K562 (cell line): Measurements from ENCODE around the gene MOSPD3. TPM values are rescaled to one million over a fixed set of nuclear protein-coding genes. Genes with fewer than 3 reads are reported as not detected.
A peak's percentile ranks its signal among the peaks of the same experiment; 100 is the strongest.

Experiments
- ATF3 ChIP-seq, 2 experiments: fragments of 450-650 bp in 1 of 2; sonication (generic) in 1 of 2; formaldehyde crosslinking in 1 of 2; IDR thresholded peaks in 1 of 2; conservative IDR thresholded peaks in 1 of 2; 2 replicates each; pipeline versions ENCODE4 v1.6.1 to v1.8.1; 2016 to 2023; ENCODE audit warnings: mild to moderate bottlenecking in 2 of 2, moderate library complexity in 2 of 2, inconsistent platforms in 1 of 2, missing genetic modification reagents in 1 of 2
- CC2D1A ChIP-seq: fragments of 450-650 bp; IDR thresholded peaks from 2 replicates; pipeline ENCODE4 v1.6.1; 2017; ENCODE audit warnings: mild to moderate bottlenecking
- E2F3 ChIP-seq: fragments of 250-450 bp; sonication (Bioruptor Pico); IDR thresholded peaks from 2 replicates; pipeline ENCODE4 v1.4.0; 2020; ENCODE audit warnings: mild to moderate bottlenecking
- FOSL1 ChIP-seq: fragments of 200-800 bp; sonication (Bioruptor generic); conservative IDR thresholded peaks from 2 replicates; pipeline ENCODE4 v1.6.1; 2016; ENCODE audit warnings: missing genetic modification characterization, missing compliant biosample characterization
- HDAC3 ChIP-seq: fragments of 450-650 bp; IDR thresholded peaks from 2 replicates; pipeline ENCODE4 v1.6.1; 2018; ENCODE audit warnings: borderline replicate concordance, mild to moderate bottlenecking, moderate library complexity; ENCODE audit not compliant: partially characterized antibody
- MYNN ChIP-seq, 2 experiments: sonication (generic); formaldehyde crosslinking in 1 of 2; IDR thresholded peaks; 2 replicates each; pipeline versions ENCODE4 v1.5.0 to v1.6.1; 2016 to 2020; ENCODE audit warnings: antibody characterized with exemption in 1 of 2, missing genetic modification reagents in 1 of 2
- PHB2 ChIP-seq: fragments of 450-650 bp; IDR thresholded peaks from 2 replicates; pipeline ENCODE4 v1.6.1; 2017; ENCODE audit warnings: low read depth
- SPI1 ChIP-seq: IDR thresholded peaks from 2 replicates; pipeline ENCODE4 v1.6.1; 2011; ENCODE audit warnings: low read depth, low read length, control low read depth, borderline replicate concordance
- SRSF3 ChIP-seq: fragments of 200-400 bp; formaldehyde crosslinking; IDR thresholded peaks from 2 replicates; pipeline ENCODE4 v1.6.1; 2016; ENCODE audit warnings: mild to moderate bottlenecking, low read length, moderate library complexity; ENCODE audit not compliant: insufficient read depth
- ZNF277 ChIP-seq: fragments of 250-450 bp; sonication (Bioruptor Pico); IDR thresholded peaks from 2 replicates; pipeline ENCODE4 v1.8.0; 2022; ENCODE audit warnings: inconsistent platforms, mild to moderate bottlenecking, moderate library complexity, borderline replicate concordance
- ZNF280A ChIP-seq: fragments of 450-650 bp; IDR thresholded peaks from 2 replicates; pipeline ENCODE4 v1.6.1; 2018; ENCODE audit warnings: mild to moderate bottlenecking, low read depth; ENCODE audit not compliant: partially characterized antibody
- ZNF398 ChIP-seq: fragments of 250-450 bp; sonication (Bioruptor Pico); IDR thresholded peaks from 2 replicates; pipeline ENCODE4 v1.8.0; 2021; ENCODE audit warnings: moderate library complexity, mild to moderate bottlenecking, inconsistent platforms
- ZNF644 ChIP-seq: fragments of 200-800 bp; sonication (Bioruptor generic); IDR thresholded peaks from 2 replicates; pipeline ENCODE4 v1.6.1; 2016; ENCODE audit warnings: low read depth, missing genetic modification characterization, missing compliant biosample characterization
- ZNF778 ChIP-seq: fragments of 450-650 bp; formaldehyde crosslinking; IDR thresholded peaks from 2 replicates; pipeline ENCODE4 v1.4.0; 2020; ENCODE audit warnings: mild to moderate bottlenecking, moderate library complexity
- polyA plus RNA-seq, 8 experiments: library from polyadenylated mRNA; depleted of rRNA in 4 of 8; stranded (reverse) in 5 of 8; unstranded in 3 of 8; fragments of >200 nt; fragmentation: Nextera tagmentation in 2 of 8; fragmentation: Illumina TruSeq in 1 of 8; extraction: Ambion mirVana in 2 of 8; extraction: Trizol in 1 of 8; gene quantifications; 2 replicates each; pipeline versions ENCODE4 v1.2.1 to v1.2.3, GENCODE V29; 2011 to 2014; ENCODE audit warnings: inconsistent platforms in 1 of 8, missing spikeins in 1 of 8
- total RNA-seq, 7 experiments: library from RNA; depleted of rRNA in 6 of 7; stranded (reverse); fragments of >200 nt in 6 of 7; fragmentation: Illumina TruSeq in 2 of 7; extraction: Trizol in 2 of 7; gene quantifications; 2 replicates each; pipeline versions ENCODE4 v1.2.1 to v1.2.3, GENCODE V29; 2011 to 2021; ENCODE audit warnings: low replicate concordance in 1 of 7
- TF ChIP-seq, protein P1 (sequence below): sonication (generic); formaldehyde crosslinking; IDR thresholded peaks from 2 replicates; pipeline ENCODE4 v1.8.0; 2023; ENCODE audit warnings: mild to moderate bottlenecking, missing genetic modification reagents

The MOSPD3 gene
- total and polyA plus RNA-seq, 9 of the 15 experiments (the other 6 are each of a cell fraction or from before 2014, with no cell fraction given), result 1.4 to 32.1 (median 7.3) TPM

DNA sequence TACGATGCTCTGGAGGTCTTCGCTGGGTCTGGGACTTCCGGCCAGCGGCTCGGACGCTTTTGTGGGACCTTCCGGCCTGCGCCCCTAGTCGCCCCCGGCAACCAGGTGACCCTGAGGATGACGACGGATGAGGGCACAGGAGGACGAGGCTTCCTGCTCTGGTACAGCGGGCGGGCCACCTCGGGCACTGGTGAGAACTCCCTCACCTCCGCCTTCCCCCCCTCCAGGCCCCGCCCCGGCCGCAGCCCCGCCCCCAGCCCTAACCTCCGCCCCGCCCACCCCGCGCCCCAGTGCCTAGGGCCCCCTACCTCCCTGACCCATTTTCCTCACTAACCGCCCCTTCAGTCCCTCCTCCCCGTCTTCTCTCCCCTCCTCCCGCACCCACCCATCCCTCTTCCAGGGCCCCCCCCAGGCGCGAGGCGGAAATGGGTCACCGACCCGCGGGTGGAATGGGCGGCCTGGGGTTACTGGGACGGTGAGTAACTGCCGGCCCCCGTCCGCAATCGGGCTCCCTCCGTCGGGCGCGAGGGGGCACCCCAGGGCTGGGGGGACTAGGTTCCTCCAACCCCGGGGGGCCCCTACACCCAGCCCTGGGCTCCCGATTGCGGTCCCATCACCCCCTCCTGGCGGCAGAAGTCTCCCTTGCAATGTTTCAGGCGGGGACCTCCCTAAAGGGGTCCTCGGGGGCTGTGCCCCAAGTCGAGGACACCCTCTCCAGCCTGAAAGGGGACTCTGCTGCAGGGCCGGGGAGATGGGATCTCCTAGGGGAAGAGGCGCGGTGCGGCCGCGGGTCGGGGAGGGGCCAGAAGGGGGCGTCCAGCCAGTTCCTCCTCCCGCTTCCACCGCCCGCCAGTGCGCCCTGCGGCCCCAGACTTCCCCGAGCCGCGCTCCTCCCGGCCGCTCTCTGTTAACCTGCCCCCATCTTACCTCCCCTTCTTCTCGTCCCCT is 8.0 kb upstream of the MOSPD3 start (continued):
- TF ChIP-seq ZNF280A (no peak), ZNF277 (CRISPR knock-in tag) (no peak), CC2D1A (peak; percentile 79), ZNF778 (CRISPR knock-in tag) (no peak), ZNF644 (tag) (no peak), ATF3 (IDR thresholded peaks at IDR 0.05) (no peak), ATF3 (CRISPR knock-in tag; conservative IDR thresholded peaks at IDR 0.05) (no peak), PHB2 (no peak), HDAC3 (no peak), ZNF398 (no peak), MYNN (IDR thresholded peaks at IDR 0.05) (0 out of 2 replicates have a peak, but pooled peaks have one; percentile 41), MYNN (CRISPR knock-in tag; IDR thresholded peaks at IDR 0.05) (no peak), E2F3 (CRISPR knock-in tag) (peak; percentile 57; the same call in 1 of the 2 replicates), FOSL1 (tag) (0 out of 2 replicates have a peak, but pooled peaks have one; percentile 47), SPI1 (peak; percentile 73; the same call in 1 of the 2 replicates), SRSF3 (no peak)
- TF ChIP-seq, protein P1, sequence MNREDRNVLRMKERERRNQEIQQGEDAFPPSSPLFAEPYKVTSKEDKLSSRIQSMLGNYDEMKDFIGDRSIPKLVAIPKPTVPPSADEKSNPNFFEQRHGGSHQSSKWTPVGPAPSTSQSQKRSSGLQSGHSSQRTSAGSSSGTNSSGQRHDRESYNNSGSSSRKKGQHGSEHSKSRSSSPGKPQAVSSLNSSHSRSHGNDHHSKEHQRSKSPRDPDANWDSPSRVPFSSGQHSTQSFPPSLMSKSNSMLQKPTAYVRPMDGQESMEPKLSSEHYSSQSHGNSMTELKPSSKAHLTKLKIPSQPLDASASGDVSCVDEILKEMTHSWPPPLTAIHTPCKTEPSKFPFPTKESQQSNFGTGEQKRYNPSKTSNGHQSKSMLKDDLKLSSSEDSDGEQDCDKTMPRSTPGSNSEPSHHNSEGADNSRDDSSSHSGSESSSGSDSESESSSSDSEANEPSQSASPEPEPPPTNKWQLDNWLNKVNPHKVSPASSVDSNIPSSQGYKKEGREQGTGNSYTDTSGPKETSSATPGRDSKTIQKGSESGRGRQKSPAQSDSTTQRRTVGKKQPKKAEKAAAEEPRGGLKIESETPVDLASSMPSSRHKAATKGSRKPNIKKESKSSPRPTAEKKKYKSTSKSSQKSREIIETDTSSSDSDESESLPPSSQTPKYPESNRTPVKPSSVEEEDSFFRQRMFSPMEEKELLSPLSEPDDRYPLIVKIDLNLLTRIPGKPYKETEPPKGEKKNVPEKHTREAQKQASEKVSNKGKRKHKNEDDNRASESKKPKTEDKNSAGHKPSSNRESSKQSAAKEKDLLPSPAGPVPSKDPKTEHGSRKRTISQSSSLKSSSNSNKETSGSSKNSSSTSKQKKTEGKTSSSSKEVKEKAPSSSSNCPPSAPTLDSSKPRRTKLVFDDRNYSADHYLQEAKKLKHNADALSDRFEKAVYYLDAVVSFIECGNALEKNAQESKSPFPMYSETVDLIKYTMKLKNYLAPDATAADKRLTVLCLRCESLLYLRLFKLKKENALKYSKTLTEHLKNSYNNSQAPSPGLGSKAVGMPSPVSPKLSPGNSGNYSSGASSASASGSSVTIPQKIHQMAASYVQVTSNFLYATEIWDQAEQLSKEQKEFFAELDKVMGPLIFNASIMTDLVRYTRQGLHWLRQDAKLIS, result no peak
